ENCODE measurements around the gene PGAM1. TPM values are rescaled to one million over a fixed set of nuclear protein-coding genes. Genes with fewer than 3 reads are reported as not detected.

PGAM1 gene
- total and polyA plus RNA-seq, 9 of the 15 experiments (the other 6 are each of a cell fraction or from before 2014, with no cell fraction given): 40.3 to 559 (median 269) TPM

DNA sequence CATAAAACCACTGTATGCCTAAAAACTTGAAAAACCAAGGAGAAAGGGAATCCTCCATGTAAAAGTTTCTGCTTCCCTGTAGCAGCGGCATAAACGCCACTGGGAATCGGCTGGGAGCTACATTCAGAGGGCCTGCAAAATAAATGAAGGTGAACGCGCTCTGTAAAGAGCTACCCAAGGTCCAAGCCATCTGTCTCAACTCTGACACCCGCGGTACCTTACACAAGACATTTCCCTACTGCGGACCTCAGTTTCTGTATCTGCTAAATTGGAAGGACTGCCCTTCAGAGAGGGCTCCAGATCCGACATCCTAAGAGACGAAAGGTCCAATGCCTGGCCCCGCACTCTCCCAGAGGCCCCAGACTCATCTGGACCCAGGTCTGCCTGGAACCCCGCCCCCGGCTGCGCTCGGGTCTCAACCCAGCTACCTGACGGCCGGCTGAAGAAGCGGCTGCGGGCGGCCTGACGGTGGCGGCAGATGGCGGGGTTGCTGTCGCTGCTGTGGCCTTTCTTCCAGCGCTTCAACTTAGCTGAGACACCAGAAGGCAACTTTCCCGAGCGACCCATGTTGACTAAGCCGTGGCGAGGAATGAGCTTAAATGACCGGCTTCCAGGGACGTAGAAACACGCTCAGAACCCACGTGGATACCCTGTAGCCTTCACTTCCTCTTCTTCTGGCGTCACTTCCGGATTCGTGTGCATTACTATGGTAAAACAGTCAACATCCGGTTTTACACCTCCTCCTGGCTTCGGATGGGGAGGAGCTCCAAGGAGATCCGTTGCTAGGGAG, 25.1 kb upstream of the PGAM1 start, which contains the start of gene RRP12 (continued):
- TF ChIP-seq POLR3A (IDR thresholded peaks at IDR 0.05; ENCODE audit: borderline replicate concordance, extremely low read depth, insufficient read depth, insufficient read length) (no peak), ZZZ3 (IDR thresholded peaks at IDR 0.05) (no peak), MCM5 (IDR thresholded peaks at IDR 0.05; ENCODE audit: low read depth) (no peak), HDAC3 (IDR thresholded peaks at IDR 0.05; ENCODE audit: borderline replicate concordance, partially characterized antibody) (no peak), SAP30 (IDR thresholded peaks at IDR 0.05; ENCODE audit: borderline replicate concordance, insufficient read depth, low read depth, low read length, poor library complexity, severe bottlenecking) (peak; percentile 100), ZNF232 (CRISPR knock-in tag; IDR thresholded peaks at IDR 0.05) (no peak), POLR2AphosphoS5 (IDR thresholded peaks at IDR 0.05; ENCODE audit: control insufficient read depth, insufficient read depth, low read depth, low read length) (no peak), VEZF1 (CRISPR knock-in tag; IDR thresholded peaks at IDR 0.05) (no peak), POLR2B (IDR thresholded peaks at IDR 0.05; ENCODE audit: low read depth, partially characterized antibody) (peak; percentile 42), STAG1 (CRISPR knock-in tag; IDR thresholded peaks at IDR 0.05; ENCODE audit: borderline replicate concordance) (no peak), SNAPC5 (CRISPR knock-in tag; IDR thresholded peaks at IDR 0.05) (no peak), PHF20 (IDR thresholded peaks at IDR 0.05; ENCODE audit: partially characterized antibody) (peak; percentile 10)
- TF ChIP-seq, protein P1, sequence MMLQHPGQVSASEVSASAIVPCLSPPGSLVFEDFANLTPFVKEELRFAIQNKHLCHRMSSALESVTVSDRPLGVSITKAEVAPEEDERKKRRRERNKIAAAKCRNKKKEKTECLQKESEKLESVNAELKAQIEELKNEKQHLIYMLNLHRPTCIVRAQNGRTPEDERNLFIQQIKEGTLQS (IDR thresholded peaks at IDR 0.05): peak; percentile 33; the same call in 1 of the 2 replicates
- TF ChIP-seq, protein P1 (CRISPR knock-in tag; conservative IDR thresholded peaks at IDR 0.05): no peak
- TF ChIP-seq, protein P2, sequence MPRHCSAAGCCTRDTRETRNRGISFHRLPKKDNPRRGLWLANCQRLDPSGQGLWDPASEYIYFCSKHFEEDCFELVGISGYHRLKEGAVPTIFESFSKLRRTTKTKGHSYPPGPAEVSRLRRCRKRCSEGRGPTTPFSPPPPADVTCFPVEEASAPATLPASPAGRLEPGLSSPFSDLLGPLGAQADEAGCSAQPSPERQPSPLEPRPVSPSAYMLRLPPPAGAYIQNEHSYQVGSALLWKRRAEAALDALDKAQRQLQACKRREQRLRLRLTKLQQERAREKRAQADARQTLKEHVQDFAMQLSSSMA (CRISPR knock-in tag; IDR thresholded peaks at IDR 0.05): no peak

Measured in K562 (cell line).